ENCODE results near the gene INSRR.

Gene INSRR

GRCh38 chr1:156828400-156829124 lies 30.4 kb downstream of the INSRR start:
- TF ChIP-seq TAF1 (IDR thresholded peaks at IDR 0.05; ENCODE audit: borderline replicate concordance, insufficient read depth, low read length) (no peak), POLR2AphosphoS5 (IDR thresholded peaks at IDR 0.05; ENCODE audit: low read depth, low read length) (no peak), FOXP2 (optimal IDR thresholded peaks at IDR 0.05; ENCODE audit: borderline replicate concordance, extremely low read depth, extremely low read length, insufficient read depth) (no peak), SIN3A (IDR thresholded peaks at IDR 0.05; ENCODE audit: borderline replicate concordance, insufficient read depth, low read length) (no peak), REST (IDR thresholded peaks at IDR 0.05; ENCODE audit: insufficient read depth in 1 of 2, low read depth in 2 of 2, low read length in 2 of 2) (no peak)

GRCh38 chr1:156826630-156827029 lies 32.3 kb downstream of the INSRR start:
- TF ChIP-seq POLR2AphosphoS5 (IDR thresholded peaks at IDR 0.05; ENCODE audit: low read depth, low read length) (no peak), TAF1 (IDR thresholded peaks at IDR 0.05; ENCODE audit: borderline replicate concordance, insufficient read depth, low read length) (no peak), SIN3A (IDR thresholded peaks at IDR 0.05; ENCODE audit: borderline replicate concordance, insufficient read depth, low read length) (no peak)

GRCh38 chr1:156823210-156823790 lies 35.6 kb downstream of the INSRR start:
- no peak for TF ChIP-seq POLR2AphosphoS5 (IDR thresholded peaks at IDR 0.05; ENCODE audit: low read depth, low read length)
- TF ChIP-seq TAF1 (IDR thresholded peaks at IDR 0.05; ENCODE audit: borderline replicate concordance, insufficient read depth, low read length): no peak

GRCh38 chr1:156822680-156823079 lies 36.2 kb downstream of the INSRR start:
- no peak for TF ChIP-seq POLR2AphosphoS5 (IDR thresholded peaks at IDR 0.05; ENCODE audit: low read depth, low read length)
- TF ChIP-seq TAF1 (IDR thresholded peaks at IDR 0.05; ENCODE audit: borderline replicate concordance, insufficient read depth, low read length): no peak
- no peak for TF ChIP-seq REST (IDR thresholded peaks at IDR 0.05; ENCODE audit: insufficient read depth in 1 of 2, low read depth in 2 of 2, low read length in 2 of 2)
- no peak for TF ChIP-seq FOXP2 (optimal IDR thresholded peaks at IDR 0.05; ENCODE audit: borderline replicate concordance, extremely low read depth, extremely low read length, insufficient read depth)
- no peak for TF ChIP-seq SIN3A (IDR thresholded peaks at IDR 0.05; ENCODE audit: borderline replicate concordance, insufficient read depth, low read length)

- TF ChIP-seq FOXP2 (optimal IDR thresholded peaks at IDR 0.05; ENCODE audit: borderline replicate concordance, extremely low read depth, extremely low read length, insufficient read depth): no peak
- TF ChIP-seq SIN3A (IDR thresholded peaks at IDR 0.05; ENCODE audit: borderline replicate concordance, insufficient read depth, low read length): no peak
- TF ChIP-seq TAF1 (IDR thresholded peaks at IDR 0.05; ENCODE audit: borderline replicate concordance, insufficient read depth, low read length): no peak
- TF ChIP-seq REST (IDR thresholded peaks at IDR 0.05; ENCODE audit: insufficient read depth in 1 of 2, low read depth in 2 of 2, low read length in 2 of 2): no peak
- no peak for TF ChIP-seq POLR2AphosphoS5 (IDR thresholded peaks at IDR 0.05; ENCODE audit: low read depth, low read length)
Measured at GRCh38 chr1:156821801-156822200, 37.1 kb downstream of the INSRR start.

Measured in PFSK-1 (cell line).